ENCODE measurements around the gene GPR37L1.
"Not testable (repeated sequence)": the region's sequence is repeated elsewhere in the genome, so short reads cannot be mapped to it uniquely, and the experiment has no call there.

GPR37L1 gene

GRCh38 chr1:202107801-202108731 lies 14.7 kb upstream of the GPR37L1 start:
- DNase-seq (ENCODE audit: low read depth) = no peak

DNA sequence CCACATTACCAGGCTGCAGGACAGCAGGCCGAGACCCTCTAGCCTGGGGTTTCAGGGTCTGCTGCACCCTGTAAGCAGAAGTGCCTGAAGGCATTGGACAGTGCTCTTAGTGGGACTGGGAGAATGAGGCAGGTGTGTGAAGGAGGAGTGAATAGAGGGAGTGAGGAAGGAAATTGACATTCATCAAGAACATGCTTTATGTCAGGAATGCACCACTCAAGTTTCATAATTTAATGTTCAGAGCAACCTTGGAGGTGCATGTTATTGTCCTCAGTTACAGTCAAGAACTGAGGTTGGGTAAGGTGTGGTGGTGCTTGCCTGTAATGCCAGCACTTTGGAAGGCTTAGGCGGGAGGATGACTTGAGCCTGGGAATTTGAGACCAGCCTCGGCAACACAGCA lies 11.7 kb upstream of the GPR37L1 start:
- DNase-seq (ENCODE audit: low read depth) = no peak

GRCh38 chr1:202111589-202111988 lies 11.1 kb upstream of the GPR37L1 start:
- not testable (repeated sequence) for DNase-seq (ENCODE audit: low read depth)

DNA sequence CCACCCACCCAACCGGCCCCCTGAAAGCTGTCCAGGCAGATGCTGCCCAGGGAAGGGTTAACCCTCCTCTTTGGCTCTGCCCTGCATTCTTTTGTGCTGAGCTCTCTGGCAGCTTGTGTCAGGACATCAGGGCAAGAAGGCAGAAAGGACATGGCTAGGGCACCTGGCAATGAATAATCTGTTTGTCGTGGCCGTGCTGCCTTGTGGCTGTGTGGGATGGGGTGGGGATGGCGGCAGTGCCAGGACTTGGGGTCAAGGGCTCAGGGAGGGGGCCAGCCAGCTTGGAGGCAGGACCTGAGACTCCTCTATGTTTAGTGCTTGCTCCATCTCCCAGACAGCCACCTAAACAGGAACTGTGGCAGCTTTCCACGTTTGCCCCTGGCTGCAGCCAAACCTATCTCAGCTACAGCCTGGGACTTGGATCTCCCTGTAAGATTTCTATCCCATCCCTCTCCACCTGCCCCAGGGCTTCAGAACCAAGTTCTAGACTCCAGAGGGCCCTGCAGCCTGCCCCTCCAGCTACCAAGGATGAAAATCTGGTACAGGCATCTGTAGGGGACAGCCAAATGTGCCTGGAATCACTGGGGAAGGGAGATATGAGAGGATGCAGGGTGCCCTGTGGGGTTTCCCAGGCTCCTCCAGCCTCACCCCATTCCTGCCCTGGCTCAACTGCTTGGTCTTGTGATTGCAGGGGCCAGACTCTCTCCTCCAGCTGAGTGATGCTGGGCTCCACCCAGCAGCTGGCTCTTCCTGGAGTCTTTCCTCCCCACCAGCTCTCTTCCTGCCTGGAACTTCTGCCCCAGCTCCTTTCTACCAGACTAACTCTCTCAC lies 9.6 kb upstream of the GPR37L1 start:
- DNase-seq (ENCODE audit: low read depth) = no peak

DNA sequence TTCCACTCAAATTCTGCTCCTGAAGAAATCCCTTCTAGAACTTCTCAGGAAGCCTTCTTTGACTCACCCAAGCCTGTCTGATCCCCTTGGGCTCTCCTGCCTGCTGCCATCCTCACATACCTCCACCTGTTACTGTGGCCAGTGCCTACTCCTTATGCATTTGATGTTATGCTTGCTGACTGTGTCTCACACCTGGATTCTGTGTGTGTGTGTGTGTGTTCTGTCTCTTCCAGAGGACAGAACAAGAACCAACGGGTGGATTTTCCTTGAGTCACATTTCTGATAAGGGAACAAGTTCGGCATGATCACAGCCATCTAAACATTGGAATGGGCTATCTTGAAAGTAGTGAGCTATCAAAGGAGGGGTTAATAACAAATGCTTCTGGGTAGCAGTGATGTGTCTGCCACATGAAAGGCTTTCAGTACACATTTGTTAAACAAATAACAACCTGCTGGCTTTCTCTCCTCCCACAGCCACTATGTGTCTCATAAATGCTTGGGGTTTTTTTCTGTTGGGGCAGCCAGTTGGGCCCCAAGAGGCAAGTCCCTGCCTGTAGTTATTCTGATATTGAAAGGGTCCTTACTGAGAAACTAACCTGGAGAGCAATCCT lies 8.9 kb upstream of the GPR37L1 start:
- DNase-seq (ENCODE audit: low read depth) = no peak

DNA sequence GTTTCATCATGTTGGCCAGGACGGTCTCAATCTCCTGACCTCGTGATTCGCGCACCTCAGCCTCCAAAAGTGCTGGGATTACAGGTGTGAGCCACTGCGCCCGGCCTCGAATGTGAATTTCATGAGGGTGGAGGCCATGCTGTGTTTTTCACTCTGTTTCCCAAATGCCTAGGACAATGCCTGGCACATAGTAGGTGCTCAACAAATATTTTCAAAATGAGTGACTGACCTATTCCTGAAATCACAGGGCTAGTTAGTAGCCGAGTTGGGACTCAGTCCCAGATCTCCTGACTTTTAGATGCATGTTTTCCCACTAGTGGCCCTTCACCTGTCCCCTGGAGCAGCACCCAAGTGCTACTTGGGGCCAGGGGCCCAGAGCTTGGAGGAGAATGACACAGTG lies 6.4 kb upstream of the GPR37L1 start:
- DNase-seq (ENCODE audit: low read depth) = no peak

- DNase-seq (ENCODE audit: low read depth) = no peak
These were observed 4.8 kb upstream of the GPR37L1 start for GRCh38 chr1:202117898-202118371.

- DNase-seq (ENCODE audit: low read depth) = no peak
These were observed 1.7 kb upstream of the GPR37L1 start for GRCh38 chr1:202121006-202121405.

DNA sequence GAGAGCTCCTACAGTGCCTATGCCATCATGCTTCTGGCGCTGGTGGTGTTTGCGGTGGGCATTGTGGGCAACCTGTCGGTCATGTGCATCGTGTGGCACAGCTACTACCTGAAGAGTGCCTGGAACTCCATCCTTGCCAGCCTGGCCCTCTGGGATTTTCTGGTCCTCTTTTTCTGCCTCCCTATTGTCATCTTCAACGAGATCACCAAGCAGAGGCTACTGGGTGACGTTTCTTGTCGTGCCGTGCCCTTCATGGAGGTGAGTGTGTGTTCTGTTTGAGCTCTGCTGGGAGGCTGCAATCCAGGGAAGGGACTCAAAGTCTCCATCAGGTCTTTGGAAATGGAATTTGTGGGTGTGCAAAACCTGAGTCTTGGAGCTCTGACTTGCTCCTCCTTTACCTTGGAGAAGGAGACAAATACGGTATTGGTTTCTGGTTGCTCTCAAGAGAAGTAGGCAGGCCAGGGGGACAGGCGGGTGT lies 658 bp downstream of the GPR37L1 start:
- no peak for DNase-seq (ENCODE audit: low read depth)

- no peak for DNase-seq (ENCODE audit: low read depth)
These were observed 1.4 kb downstream of the GPR37L1 start for GRCh38 chr1:202124142-202124541.

- no peak for DNase-seq (ENCODE audit: low read depth)
These were observed 2.9 kb downstream of the GPR37L1 start for GRCh38 chr1:202125611-202126010.

DNA sequence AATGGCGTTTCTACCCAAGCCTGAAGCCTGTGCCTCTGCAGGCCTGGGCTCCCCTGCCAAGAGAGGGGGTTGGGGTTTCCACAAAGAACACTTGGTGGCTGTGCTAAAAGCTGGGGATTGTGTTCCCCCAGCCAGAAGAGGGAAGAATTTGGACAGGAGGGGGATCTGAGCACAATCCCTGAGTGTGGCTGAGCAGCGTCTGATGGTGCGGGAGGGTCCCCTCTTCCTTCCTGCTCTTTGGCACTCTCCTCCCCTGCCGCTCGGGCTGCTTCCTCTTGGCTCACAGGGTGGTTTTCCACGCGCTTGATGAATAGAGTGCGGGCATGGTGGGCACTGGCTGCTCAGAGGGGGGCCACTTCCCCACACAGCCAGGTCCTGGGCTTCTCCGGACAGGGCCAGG lies 3.7 kb downstream of the GPR37L1 start:
- no peak for DNase-seq (ENCODE audit: low read depth)

DNA sequence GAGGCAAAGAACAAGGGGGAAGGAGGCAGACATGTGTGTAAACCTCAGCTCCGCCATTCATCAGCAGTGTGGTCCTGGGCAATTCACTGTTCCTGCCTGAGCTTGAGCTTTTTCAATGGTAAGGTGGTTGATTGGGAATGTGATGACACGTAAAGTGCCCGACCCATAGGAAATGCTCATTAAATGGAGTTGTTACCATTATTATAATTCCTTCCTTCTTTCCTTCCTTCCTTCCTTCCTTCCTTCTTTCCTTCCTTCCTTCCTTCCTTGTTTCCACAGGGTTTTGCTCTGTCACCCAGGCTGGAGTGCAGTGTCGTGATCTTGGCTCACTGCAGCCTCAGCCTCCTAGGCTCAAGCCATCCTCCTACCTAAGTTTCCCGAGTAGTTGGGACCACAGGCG lies 4.3 kb downstream of the GPR37L1 start:
- DNase-seq (ENCODE audit: low read depth) = no peak

DNA sequence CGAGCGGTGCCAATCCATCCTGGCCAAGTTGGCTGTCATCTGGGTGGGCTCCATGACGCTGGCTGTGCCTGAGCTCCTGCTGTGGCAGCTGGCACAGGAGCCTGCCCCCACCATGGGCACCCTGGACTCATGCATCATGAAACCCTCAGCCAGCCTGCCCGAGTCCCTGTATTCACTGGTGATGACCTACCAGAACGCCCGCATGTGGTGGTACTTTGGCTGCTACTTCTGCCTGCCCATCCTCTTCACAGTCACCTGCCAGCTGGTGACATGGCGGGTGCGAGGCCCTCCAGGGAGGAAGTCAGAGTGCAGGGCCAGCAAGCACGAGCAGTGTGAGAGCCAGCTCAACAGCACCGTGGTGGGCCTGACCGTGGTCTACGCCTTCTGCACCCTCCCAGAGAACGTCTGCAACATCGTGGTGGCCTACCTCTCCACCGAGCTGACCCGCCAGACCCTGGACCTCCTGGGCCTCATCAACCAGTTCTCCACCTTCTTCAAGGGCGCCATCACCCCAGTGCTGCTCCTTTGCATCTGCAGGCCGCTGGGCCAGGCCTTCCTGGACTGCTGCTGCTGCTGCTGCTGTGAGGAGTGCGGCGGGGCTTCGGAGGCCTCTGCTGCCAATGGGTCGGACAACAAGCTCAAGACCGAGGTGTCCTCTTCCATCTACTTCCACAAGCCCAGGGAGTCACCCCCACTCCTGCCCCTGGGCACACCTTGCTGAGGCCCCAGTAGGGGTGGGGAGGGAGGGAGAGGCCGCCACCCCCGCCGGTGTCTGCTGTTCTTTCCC lies 5.3 kb downstream of the GPR37L1 start:
- no peak for DNase-seq (ENCODE audit: low read depth)

DNA sequence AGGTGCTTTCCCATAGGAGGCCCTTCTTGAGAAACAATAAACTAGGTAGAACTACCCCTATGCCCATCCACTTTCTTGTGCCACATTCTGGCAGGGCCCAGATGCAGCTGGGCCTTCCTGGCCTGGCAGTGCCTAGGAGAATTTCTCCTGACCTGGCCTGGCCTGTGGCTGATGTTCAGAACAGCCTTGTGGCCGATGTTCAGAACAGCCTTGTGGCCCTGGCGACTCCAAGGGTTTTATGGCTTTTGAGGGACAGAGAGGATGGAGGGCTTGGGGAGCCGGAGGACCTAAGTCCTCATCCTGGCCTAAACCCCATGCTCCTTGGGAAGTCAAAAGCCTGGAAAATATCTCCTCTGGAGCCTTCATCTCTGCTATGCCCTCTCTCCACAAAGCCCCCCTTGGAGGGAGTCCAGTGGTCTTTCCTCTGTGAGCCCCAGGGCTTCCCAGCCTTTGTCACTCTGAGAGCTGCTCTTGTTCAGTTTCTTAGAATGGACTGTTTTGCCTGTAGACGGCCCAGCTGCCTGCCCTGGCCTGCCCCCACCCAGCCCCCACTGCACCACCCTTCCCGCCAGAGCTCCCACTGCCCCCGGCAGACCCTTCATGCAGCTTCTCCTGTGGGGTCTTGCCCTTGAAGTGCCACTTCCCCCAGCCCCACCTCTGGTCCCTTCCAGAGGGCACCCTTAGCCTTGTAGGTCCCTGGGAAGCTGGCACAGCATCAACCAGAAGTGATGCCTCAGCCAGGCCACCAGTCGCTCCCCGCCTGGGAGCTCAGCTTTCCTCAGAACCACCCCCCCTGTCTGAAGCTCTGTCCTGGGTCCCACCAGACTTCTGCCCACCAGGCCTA lies 7.0 kb downstream of the GPR37L1 start:
- DNase-seq (ENCODE audit: low read depth) = no peak

DNA sequence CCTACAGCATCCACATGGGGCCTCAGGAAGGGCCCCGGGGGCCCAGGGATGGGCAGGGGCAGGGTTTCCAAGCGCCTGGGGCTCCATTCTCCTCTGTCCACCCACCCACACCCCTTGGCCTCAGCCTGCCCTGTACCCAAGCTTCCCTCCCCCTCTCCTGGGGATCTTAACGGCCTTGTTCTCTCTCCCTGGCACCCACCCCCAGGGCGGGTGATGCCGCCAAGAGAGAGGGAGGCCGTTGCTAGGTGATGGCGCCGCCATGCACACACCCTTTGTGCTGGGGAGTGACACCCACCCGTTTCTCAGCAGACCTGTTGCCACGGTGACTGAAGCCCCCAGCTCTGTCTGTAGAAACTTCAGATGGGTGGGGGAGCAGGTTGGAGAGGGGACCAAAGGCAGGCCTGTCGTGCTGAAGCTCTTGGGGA lies 7.6 kb downstream of the GPR37L1 start:
- no peak for DNase-seq (ENCODE audit: low read depth)

GRCh38 chr1:202130816-202131522 lies 8.3 kb downstream of the GPR37L1 start:
- DNase-seq (ENCODE audit: low read depth) = no peak

GRCh38 chr1:202131956-202132821 lies 9.5 kb downstream of the GPR37L1 start:
- DNase-seq (ENCODE audit: low read depth) = no peak

- no peak for DNase-seq (ENCODE audit: low read depth)
These were observed 10.3 kb downstream of the GPR37L1 start for GRCh38 chr1:202133001-202133400.

Data from stimulated activated CD8-positive, alpha-beta memory T cell treated with anti-CD3 and anti-CD28 coated beads, Interleukin-12 subunit alpha, Interleukin-12 subunit beta, amount 100 ng/mL, for 4 hours (primary cell).